Neuronal stem cell (in vitro differentiated cells): ENCODE results near the gene SLC6A19.

Experiments
- DNase-seq: peaks from one replicate; pipeline ENCODE4 v3.0.0-alpha.2; 2013; ENCODE audit warnings: low spot score
- H2AFZ ChIP-seq: one replicate; pipeline ENCODE4 v1.6.1; 2013; ENCODE audit warnings: mild to moderate bottlenecking, low read length, inconsistent platforms
- H2AK5ac ChIP-seq: 2 replicates; pipeline ENCODE4 v1.6.1; 2013; ENCODE audit warnings: low read depth, mild to moderate bottlenecking, inconsistent platforms, low read length, moderate library complexity, mixed read lengths
- H2BK120ac ChIP-seq: 2 replicates; pipeline ENCODE4 v1.6.1; 2013; ENCODE audit warnings: low read depth, mild to moderate bottlenecking, inconsistent platforms, low read length, moderate library complexity, mixed read lengths
- H2BK12ac ChIP-seq: one replicate; pipeline ENCODE4 v1.6.1; 2013; ENCODE audit warnings: low read length, inconsistent platforms
- H2BK15ac ChIP-seq: 2 replicates; pipeline ENCODE4 v1.6.1; 2013; ENCODE audit warnings: mild to moderate bottlenecking, low read length, inconsistent platforms, mixed read lengths
- H2BK5ac ChIP-seq: one replicate; pipeline ENCODE4 v1.6.1; 2013; ENCODE audit warnings: inconsistent platforms, mild to moderate bottlenecking, low read length, moderate library complexity
- H3K14ac ChIP-seq: one replicate; pipeline ENCODE4 v1.6.1; 2013; ENCODE audit warnings: low read length, inconsistent platforms
- H3K18ac ChIP-seq: 2 replicates; pipeline ENCODE4 v1.6.1; 2013; ENCODE audit warnings: low read length, inconsistent platforms
- H3K23ac ChIP-seq: 2 replicates; pipeline ENCODE4 v1.6.1; 2013; ENCODE audit warnings: low read depth, mild to moderate bottlenecking, mixed read lengths, low read length, inconsistent platforms; ENCODE audit not compliant: poor library complexity
- H3K27ac ChIP-seq: replicated peaks from 3 replicates; pipeline ENCODE4 v1.5.1; 2013; ENCODE audit warnings: low read length, inconsistent platforms
- H3K27me3 ChIP-seq, 3 experiments: 2 replicates each; pipeline ENCODE4 v1.6.1; 2013; ENCODE audit warnings: low read length in 3 of 3, mild to moderate bottlenecking in 2 of 3, inconsistent platforms in 1 of 3, low read depth in 1 of 3, mixed read lengths in 1 of 3, moderate library complexity in 1 of 3; ENCODE audit not compliant: control insufficient read depth in 3 of 3, insufficient read depth in 3 of 3
- H3K36me3 ChIP-seq, 2 donors: replicated peaks in 1 of 2; 2 replicates each; pipeline ENCODE4 v1.6.1; 2013; ENCODE audit warnings: low read length in 2 of 2; ENCODE audit not compliant: control insufficient read depth in 2 of 2, insufficient read depth in 2 of 2
- H3K4ac ChIP-seq: 2 replicates; pipeline ENCODE4 v1.6.1; 2013; ENCODE audit warnings: inconsistent platforms, mild to moderate bottlenecking, low read length, moderate library complexity
- H3K4me1 ChIP-seq, 2 donors: 1 replicate in 1 of 2; 2 replicates in 1 of 2; pipeline ENCODE4 v1.6.1; 2013; ENCODE audit warnings: low read length in 2 of 2, low read depth in 1 of 2; ENCODE audit not compliant: control insufficient read depth in 2 of 2, insufficient read depth in 1 of 2
- H3K4me2 ChIP-seq: one replicate; pipeline ENCODE4 v1.6.1; 2013; ENCODE audit warnings: mild to moderate bottlenecking, low read length, inconsistent platforms; ENCODE audit not compliant: insufficient read depth, poor library complexity, severe bottlenecking
- H3K4me3 ChIP-seq, 2 donors: 2 replicates each; pipeline ENCODE4 v1.5.1; 2013; ENCODE audit warnings: low read length in 2 of 2, mild to moderate bottlenecking in 2 of 2, inconsistent platforms in 1 of 2, moderate library complexity in 1 of 2
- H3K79me1 ChIP-seq: one replicate; pipeline ENCODE4 v1.6.1; 2013; ENCODE audit warnings: low read depth, mild to moderate bottlenecking, inconsistent platforms, low read length, moderate library complexity
- H3K9ac ChIP-seq: one replicate; pipeline ENCODE4 v1.6.1; 2013; ENCODE audit warnings: mild to moderate bottlenecking, low read depth, low read length, inconsistent platforms; ENCODE audit not compliant: poor library complexity
- H3K9me3 ChIP-seq, 2 donors: replicated peaks in 1 of 2; 2 replicates each; pipeline versions ENCODE3 to v1.6.1; 2013; ENCODE audit warnings: low read length in 2 of 2, mild to moderate bottlenecking in 2 of 2, inconsistent platforms in 1 of 2, low read depth in 1 of 2, mixed read lengths in 1 of 2, moderate library complexity in 1 of 2; ENCODE audit not compliant: control insufficient read depth in 2 of 2, insufficient read depth in 1 of 2
- H4K8ac ChIP-seq: one replicate; pipeline ENCODE4 v1.6.1; 2013; ENCODE audit warnings: low read depth, mild to moderate bottlenecking, inconsistent platforms, low read length, moderate library complexity
- H4K91ac ChIP-seq: one replicate; pipeline ENCODE4 v1.6.1; 2013; ENCODE audit warnings: low read length, low read depth, mild to moderate bottlenecking, inconsistent platforms; ENCODE audit not compliant: poor library complexity
- WGBS, 2 donors: extraction: QIAGEN DNeasy Blood & Tissue Kit; methylation state at CpG; one replicate each; pipeline ENCODE4 v1.1.7; 2013; ENCODE audit warnings: missing lambda C conversion rate in 2 of 2, mixed read lengths in 1 of 2; ENCODE audit not compliant: insufficient read length in 2 of 2, insufficient replicate concordance in 1 of 2; ENCODE audit errors: extremely low coverage in 2 of 2; 5-methylcytosine and 5-hydroxymethylcytosine counted together

The SLC6A19 gene

DNA sequence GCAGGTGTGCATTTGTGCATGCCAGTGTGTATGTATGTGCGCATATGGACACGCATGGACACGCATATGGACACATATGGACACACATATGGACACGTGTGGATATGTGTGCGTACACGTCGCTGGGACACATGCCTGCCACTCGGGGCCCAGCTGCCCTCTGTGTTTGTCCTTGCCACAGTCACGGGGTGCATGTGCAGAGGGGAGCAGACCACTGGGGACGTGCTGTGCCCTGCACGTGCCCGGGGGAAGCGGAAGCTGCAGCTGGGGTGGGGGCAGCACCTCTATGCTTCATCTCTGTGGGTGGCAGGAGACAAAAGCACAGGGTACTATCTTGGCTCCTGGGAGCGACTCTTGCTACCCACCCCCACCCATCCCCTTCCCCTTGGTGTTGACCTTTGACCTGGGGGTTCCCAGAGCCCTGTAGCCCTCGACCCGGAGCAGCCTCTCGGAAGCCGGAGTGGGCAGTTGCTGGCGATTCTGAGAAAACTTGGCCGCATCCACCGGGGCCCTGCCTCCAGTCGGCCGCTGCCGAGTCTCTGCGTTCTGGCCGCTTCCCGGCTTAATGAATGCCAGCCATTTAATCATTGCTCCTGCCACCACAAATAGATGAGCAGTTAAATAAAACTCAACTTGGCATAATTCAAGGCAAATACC, 21.4 kb downstream of the SLC6A19 start:
- no peak overlapping the region for H3K9ac ChIP-seq
- H3K27me3 ChIP-seq, result peaks cover 0 to 23% (median 4%) of the 10 kb centered on the region in 3 experiments
- no CpG with 5 or more reads among the region's 27 CpGs for WGBS, 2 donors

DNA sequence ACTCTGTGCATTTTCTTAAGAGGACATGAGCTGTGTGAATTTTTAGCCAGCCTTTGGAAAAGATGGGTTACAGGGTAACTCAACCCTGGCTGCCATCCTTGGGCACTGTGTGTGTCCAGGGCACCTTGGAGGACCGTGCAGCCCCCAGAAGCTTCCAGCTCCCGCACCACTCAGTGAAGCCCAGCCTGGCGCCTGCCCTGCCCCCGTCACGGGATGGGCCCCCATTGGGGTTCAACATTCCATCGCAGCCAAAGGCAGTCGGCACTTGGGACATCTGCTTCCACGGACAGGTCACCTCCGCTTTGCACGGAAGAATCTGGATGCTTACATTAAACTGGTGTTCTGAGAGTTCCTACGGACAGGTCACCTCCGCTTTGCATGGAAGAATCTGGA, 21.9 kb downstream of the SLC6A19 start:
- no peak overlapping the region for H3K4ac ChIP-seq
- no peak overlapping the region for H3K9ac ChIP-seq
- no peak overlapping the region for H2BK15ac ChIP-seq
- no peak overlapping the region for H3K4me2 ChIP-seq
- no peak overlapping the region for H3K4me3 ChIP-seq
- H3K4me1 ChIP-seq, result peaks cover 0 to 2% of the 10 kb centered on the region in 2 donors
- no peak overlapping the region for H3K27ac ChIP-seq
- no peak overlapping the region for H2AFZ ChIP-seq
- no peak overlapping the region for H4K91ac ChIP-seq
- no peak overlapping the region for H2BK12ac ChIP-seq
- H2AK5ac ChIP-seq, result no peak overlapping the region
- no peak overlapping the region for H2BK120ac ChIP-seq
- peaks cover 0 to 7% of the 10 kb centered on the region in 2 donors for H3K9me3 ChIP-seq
- H4K8ac ChIP-seq, result no peak overlapping the region
- no peak overlapping the region for H2BK5ac ChIP-seq
- H3K79me1 ChIP-seq, result peaks cover 5% of the 10 kb centered on the region
- peak overlapping the region; percentile 11 for H3K14ac ChIP-seq
- no peak overlapping the region for H3K23ac ChIP-seq
- no peak overlapping the region for H3K18ac ChIP-seq
- H3K36me3 ChIP-seq, result peaks cover 0 to 2% of the 10 kb centered on the region in 2 donors
- H3K27me3 ChIP-seq, result peaks cover 0 to 26% (median 4%) of the 10 kb centered on the region in 3 experiments
- no peak for DNase-seq
- WGBS, 2 donors, result no CpG with 5 or more reads among the region's 12 CpGs

More for the DNA sequence above, 21.4 kb downstream of the SLC6A19 start:
- Histone ChIP-seq H3K14ac (no peak overlapping the region), H3K4me3 (peak overlapping the region in 1 of 2 donors; percentile 7), H2BK12ac (no peak overlapping the region), H2BK120ac (no peak overlapping the region), H4K8ac (no peak overlapping the region), H3K18ac (no peak overlapping the region), H3K4me2 (no peak overlapping the region), H3K4me1 (peaks cover 0 to 3% of the 10 kb centered on the region in 2 donors), H3K23ac (peak overlapping the region; percentile 12), H2AK5ac (no peak overlapping the region), H2BK15ac (no peak overlapping the region), H3K27ac (no peak overlapping the region), H3K9me3 (peaks cover 0 to 7% of the 10 kb centered on the region in 2 donors), H2BK5ac (no peak overlapping the region), H2AFZ (no peak overlapping the region), H3K4ac (no peak overlapping the region), H3K79me1 (peaks cover 5% of the 10 kb centered on the region), H4K91ac (no peak overlapping the region), H3K36me3 (peaks cover 0 to 2% of the 10 kb centered on the region in 2 donors)
- DNase-seq, result no peak

GRCh38 chr5:1224631-1225030, 23.2 kb downstream of the SLC6A19 start:
- Histone ChIP-seq H2BK120ac (no peak overlapping the region), H4K8ac (no peak overlapping the region), H2BK5ac (no peak overlapping the region), H3K9me3 (peaks cover 0 to 7% of the 10 kb centered on the region in 2 donors), H3K36me3 (peaks cover 0 to 2% of the 10 kb centered on the region in 2 donors), H3K79me1 (peaks cover 5% of the 10 kb centered on the region), H2BK12ac (no peak overlapping the region), H4K91ac (no peak overlapping the region), H3K27ac (no peak overlapping the region), H3K9ac (no peak overlapping the region), H2BK15ac (no peak overlapping the region), H3K4me3 (no peak overlapping the region), H3K27me3 (peaks cover 0 to 34% (median 4%) of the 10 kb centered on the region in 3 experiments), H3K18ac (no peak overlapping the region), H2AFZ (no peak overlapping the region), H3K14ac (peak overlapping the region; percentile 25), H3K23ac (no peak overlapping the region), H3K4ac (no peak overlapping the region), H3K4me1 (peaks cover 0 to 2% of the 10 kb centered on the region in 2 donors), H3K4me2 (no peak overlapping the region), H2AK5ac (peak overlapping the region; percentile 24)
- no peak for DNase-seq
- WGBS, 2 donors, result no CpG with 5 or more reads among the region's 15 CpGs

GRCh38 chr5:1225081-1225480, 23.7 kb downstream of the SLC6A19 start, which contains the start of gene SLC6A18:
TSS of gene SLC6A18 (plus strand) at chr5:1225381. CDS start at chr5:1225478, 97 bp downstream.
- H2BK15ac ChIP-seq, result no peak within 1 kb of the TSS
- H3K27me3 ChIP-seq, result peaks cover 0 to 34% (median 4%) of the 10 kb centered on the region in 3 experiments
- H4K8ac ChIP-seq, result no peak within 1 kb of the TSS
- H3K9me3 ChIP-seq, result peaks cover 0 to 7% of the 10 kb centered on the region in 2 donors
- H3K18ac ChIP-seq, result peak within 1 kb of the TSS; percentile 19
- peak within 1 kb of the TSS; percentile 83 for H3K14ac ChIP-seq
- H3K4ac ChIP-seq, result no peak within 1 kb of the TSS
- peak within 1 kb of the TSS; percentile 65 for H2AK5ac ChIP-seq
- H2BK12ac ChIP-seq, result no peak within 1 kb of the TSS
- H3K79me1 ChIP-seq, result peaks cover 5% of the 10 kb centered on the region
- H3K4me1 ChIP-seq, result peaks cover 0 to 3% of the 10 kb centered on the region in 2 donors
- no peak within 1 kb of the TSS for H4K91ac ChIP-seq
- H2AFZ ChIP-seq, result no peak within 1 kb of the TSS
- H3K9ac ChIP-seq, result peak within 1 kb of the TSS; percentile 72
- DNase-seq, result no peak
- no peak within 1 kb of the TSS for H3K4me2 ChIP-seq
- H2BK5ac ChIP-seq, result no peak within 1 kb of the TSS
- no peak within 1 kb of the TSS for H2BK120ac ChIP-seq
- no peak within 1 kb of the TSS for H3K27ac ChIP-seq
- H3K23ac ChIP-seq, result no peak within 1 kb of the TSS
- H3K36me3 ChIP-seq, result peaks cover 0 to 2% of the 10 kb centered on the region in 2 donors
- WGBS, 2 donors, result no CpG with 5 or more reads among the region's 11 CpGs
- H3K4me3 ChIP-seq, result no peak within 1 kb of the TSS
